HK-2 (cell line): Measurements from ENCODE around the gene ITSN1.

Experiments
- DNase-seq: peaks from one replicate; pipeline ENCODE4 v3.0.0-alpha.2; 2018; ENCODE audit not compliant: unreplicated experiment

The ITSN1 gene

DNA sequence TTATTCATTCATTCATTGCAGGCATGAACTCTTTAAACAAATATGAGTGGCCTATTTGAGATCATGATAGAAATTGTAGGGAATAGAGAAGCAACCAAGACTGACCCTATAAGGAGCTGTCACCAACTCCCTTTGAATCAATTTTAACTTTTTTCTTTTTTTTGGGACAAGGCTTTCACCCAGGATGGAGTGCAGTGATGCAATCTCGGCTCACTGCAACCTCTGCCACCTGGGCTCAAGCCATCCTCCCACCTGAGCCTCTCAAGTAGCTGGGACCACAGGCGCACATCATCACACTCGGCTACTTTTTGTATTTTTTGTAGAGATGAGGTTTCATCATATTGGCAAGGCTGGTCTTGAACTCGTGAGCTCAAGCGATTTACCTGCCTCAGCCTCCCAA is 290.4 kb downstream of the ITSN1 start:
- no peak for DNase-seq

DNA sequence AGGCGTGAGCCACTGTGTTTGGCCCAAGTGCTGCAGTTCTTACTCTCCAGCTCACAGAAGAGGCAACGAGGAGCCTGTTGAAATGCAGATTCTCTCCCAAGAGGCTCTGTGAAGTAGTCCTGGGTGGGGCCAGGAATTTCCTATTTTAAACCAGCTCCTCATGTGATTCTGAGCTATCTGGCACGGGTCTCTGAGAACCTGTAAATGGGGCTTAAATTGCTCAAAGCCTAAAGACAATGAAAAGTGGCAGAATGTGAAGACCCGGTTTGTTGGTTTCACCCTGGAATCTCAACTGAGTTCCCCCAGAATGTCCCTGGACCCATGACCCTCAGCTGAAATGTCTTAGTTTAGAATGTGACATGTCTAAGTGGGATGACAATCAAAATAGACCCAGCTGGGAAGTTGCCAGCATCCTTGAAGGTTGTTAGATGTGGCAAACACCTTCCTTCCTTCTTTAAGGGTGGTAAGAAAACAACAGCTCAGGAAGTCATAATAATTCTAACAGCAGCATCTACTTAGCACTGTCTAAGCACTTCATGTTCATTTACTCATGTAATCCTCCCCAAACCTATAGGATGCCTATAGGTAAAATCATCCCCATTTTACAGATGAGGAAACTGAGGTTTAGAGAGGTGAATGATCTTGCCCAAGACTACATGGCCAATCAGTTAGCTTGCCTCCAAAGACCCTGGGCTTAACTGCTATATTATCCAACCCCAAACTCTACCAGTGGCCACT is 294.2 kb downstream of the ITSN1 start:
- no peak for DNase-seq

DNA sequence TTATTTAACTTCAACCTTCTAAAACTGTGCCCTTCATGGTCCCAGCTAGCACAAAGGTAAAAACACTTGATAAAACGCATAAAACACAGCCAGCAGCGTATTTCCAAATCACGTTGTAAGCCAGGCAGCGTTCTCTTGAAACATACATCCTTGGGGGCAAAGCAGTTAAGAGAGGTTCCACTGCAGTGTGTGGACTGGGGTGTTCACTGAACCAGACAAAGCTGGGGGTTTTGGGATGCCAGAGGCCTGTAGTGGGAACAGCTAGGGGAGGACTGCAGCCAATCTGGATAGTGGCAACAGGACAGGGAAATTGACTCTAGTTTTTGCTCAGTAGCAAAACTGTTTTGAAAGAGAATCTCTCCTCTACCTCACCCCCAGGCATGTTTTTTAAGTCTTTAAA is 294.8 kb downstream of the ITSN1 start:
- no peak for DNase-seq

DNA sequence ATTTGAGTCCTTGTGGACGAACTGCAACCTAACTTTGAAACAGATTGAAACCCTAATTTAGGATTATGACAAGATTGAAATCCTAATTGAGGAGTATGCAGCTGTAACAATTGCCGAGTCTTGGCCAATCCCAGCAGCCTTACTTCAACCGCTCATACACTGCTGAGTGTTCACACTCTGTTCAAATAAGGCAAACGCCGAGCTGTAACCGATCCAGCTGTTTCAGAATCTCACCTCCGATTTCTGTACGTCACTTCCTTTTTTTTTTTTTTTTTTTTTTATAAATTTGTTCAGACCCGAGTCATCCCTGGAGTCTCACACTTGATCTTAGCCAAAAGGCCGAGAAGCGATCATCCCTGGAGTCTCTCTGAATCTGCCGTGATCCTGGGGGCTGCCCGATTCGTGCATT is 295.6 kb downstream of the ITSN1 start:
- no peak for DNase-seq

DNA sequence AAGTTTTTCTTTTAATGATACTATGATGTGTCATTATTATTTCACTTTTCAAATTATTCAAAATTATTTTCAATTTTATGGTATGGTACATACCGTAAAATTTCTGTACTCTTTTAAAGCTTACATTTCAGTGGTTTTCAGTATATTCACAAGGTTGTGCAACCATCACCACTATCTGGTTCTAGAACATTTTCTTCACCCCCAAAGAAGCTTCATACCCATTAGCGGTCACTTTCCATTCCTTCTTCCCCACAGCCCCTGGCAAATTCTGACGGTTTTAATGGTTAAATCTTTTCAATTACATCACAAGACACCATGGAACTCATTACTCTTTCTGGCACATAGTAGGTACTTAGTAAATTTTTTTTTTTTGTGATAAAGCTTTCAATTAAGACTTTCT is 296.1 kb downstream of the ITSN1 start:
- no peak for DNase-seq

DNA sequence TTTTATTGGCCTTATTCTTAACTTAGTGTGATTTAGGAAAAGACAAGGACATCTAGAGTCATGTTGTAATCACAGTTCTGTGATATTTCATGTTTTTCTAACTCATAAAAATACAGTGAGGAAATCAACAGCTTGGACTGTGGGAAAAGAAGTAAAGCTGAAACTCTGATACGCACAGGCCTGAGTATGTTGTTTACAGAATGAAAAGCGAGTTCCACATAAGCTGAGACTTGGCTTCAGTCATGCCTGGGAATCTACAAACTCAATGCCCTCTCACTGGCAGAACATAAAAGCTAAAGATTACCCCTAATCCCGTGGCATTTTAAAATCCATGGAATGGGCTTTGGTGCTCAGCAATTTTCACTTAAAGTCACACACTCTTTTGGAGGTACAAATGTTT is 296.9 kb downstream of the ITSN1 start:
- no peak for DNase-seq

DNA sequence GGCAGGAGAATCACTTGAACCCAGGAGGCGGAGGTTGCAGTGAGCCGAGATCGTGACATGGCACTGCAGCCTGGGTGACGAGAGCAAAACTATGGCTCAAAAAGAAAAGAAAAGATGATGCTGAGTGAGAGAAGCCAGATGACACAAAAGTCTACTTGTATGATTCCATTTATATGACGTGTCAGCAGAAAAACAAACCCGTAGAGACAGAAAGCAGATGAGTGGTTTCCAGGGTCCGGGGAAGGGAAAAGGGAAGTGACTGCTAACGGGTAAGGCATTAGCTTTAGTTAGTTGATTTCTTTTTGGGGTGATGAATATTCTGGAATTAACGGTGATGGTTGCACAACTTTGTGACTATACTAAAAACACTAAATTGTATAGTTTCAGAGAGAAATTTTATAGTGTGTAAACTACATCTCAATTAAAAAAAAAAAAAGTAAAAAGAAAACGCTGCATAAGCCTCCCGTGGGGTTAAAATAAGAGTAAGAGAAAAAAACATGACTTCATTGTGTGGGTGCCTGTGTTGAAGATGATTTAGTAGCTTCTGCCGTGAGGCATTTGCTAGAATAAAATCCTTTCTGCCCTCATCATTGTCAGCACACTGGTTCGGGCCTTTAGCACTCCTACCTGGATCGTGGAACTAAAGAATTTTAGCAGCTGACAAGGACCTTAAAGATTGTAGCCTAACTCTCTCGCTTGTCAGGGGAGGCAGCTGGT is 298.0 kb downstream of the ITSN1 start:
- no peak for DNase-seq

DNA sequence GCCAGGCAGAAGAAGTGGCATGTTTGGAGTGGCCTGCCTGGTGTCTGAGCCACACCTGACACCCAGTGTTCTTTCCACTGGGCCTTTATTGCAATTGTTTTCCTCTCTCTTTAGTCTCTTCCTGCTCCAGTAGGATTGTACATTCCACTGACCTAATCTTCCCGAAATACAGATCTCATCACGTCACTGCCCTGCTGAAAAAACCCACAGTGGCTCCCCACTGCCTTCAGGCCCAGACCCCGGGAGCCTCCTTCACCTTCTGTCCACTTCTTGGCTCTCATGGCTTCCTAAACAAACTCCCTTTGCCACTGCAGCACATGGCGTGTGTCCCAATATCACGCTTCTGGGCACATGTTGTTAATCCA is 298.6 kb downstream of the ITSN1 start:
- no peak for DNase-seq

DNA sequence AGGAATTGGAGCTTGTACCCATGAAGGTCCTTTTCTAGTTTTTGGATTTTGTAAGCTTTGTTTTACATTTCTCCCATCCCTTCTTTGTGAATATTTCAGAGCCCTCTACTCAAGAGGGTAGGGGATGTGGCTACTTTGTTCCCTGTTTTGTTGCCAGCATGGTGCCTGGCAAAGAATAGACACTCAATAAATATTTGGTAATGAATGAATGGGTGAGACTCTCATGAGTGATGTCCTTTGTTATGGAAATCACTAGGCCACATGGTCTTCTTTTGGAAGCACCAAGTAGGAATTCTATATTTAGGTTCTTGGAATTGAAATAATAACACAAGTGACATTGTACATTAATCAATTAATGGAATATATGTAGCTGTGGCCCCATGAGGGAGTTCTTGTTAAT is 300.1 kb downstream of the ITSN1 start:
- DNase-seq = no peak

DNA sequence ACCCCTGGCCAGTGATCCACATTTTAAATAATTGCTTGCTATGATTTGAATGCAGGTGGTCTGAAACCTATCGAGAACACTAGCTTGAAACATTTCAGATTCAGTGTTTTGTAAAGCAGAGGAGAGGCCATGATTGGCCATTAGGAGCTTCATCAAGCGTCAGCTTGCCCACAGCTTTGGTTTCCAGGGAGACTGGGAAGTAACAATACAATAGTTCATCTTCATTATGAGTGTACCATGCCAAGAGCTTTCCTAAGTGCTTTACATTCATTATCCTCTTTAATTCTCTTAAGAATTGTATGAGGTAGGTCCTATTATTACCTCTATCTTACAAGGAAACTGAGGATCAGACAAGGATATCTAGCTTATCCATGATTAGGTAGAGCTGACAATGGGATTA is 301.0 kb downstream of the ITSN1 start:
- no peak for DNase-seq

DNA sequence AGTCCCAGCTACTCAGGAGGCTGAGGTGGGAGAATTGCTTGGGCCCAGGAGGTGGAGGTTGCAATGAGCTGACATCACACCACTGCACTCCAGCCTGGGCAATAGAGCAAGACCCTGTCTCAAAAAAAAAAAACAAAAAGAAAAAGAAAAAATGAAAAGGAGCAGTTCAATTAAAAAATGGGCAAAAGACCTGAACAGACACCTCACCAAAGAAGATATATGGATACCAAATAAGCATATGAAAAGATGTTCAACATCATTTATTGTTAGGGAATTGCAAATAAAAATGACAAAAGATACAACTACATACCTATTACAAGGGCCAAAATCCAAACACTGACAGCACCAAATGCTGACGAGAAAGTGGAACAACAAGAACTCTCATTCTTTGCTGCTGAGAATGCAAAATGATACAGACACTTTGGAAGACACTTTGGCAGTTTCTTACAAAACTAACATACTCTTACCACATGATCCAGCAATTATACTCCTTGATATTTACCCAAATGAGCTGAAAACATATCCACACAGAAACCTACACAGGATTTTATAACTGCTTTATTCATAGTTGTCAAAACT is 302.0 kb downstream of the ITSN1 start:
- DNase-seq = no peak

DNA sequence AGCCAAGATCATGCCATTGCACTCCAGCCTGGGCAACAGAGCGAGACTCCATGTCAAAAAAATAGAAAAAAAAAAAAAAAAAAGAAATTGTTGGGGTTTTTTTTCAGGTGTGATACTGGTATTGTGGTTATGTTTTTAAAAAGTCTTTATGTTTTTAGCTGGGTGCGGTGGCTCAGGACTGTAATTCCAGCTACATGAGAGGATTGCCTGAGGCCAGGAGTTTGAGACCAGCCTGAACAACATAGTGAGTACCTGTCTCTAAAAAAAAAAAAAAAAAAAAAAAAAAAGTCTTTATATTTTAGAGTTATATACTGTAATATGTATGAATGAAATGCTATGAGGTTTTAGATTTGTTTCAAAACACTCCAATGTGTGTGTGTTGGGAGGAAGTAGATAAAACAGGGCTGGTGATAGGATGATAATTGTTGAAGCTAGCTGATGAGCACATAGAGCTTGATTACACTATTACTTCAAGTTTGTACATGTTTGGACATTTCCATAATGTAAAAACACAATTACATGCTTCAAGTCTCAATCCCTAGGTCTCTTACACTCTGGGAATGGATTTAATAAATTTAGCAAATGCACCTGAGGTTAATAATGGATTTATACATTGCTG is 303.5 kb downstream of the ITSN1 start:
- no peak for DNase-seq

DNA sequence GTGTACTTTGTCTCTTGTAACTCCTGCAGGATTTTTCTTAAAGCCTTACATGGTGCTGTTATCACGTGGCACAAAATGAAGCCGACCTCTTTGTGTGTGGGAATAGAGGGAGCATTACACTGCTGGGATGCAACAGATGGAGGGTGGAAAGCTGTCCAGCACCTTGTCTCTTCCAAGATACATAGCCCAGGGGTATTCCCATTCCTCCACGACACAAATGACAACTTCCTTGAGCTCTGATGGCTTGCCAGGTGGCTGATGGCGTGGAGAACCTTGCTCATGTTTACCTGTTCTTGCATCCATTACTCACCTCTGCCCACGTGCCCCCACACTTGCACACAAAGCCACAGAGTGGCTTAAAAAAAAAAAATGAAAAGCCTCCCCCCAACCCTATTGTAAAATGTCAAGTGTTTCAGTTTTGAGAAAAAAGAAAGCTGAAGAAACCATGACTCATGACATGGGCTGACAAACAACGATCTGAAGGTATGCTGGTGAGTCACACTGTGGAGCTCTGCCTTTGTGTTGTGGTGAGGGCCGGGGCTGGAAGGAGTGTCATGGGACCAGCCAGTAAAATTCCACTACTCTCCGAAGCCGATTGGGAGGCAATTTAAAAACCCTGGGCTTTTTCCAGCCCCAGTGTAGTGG is 305.3 kb downstream of the ITSN1 start:
- peak; percentile 77 for DNase-seq

DNA sequence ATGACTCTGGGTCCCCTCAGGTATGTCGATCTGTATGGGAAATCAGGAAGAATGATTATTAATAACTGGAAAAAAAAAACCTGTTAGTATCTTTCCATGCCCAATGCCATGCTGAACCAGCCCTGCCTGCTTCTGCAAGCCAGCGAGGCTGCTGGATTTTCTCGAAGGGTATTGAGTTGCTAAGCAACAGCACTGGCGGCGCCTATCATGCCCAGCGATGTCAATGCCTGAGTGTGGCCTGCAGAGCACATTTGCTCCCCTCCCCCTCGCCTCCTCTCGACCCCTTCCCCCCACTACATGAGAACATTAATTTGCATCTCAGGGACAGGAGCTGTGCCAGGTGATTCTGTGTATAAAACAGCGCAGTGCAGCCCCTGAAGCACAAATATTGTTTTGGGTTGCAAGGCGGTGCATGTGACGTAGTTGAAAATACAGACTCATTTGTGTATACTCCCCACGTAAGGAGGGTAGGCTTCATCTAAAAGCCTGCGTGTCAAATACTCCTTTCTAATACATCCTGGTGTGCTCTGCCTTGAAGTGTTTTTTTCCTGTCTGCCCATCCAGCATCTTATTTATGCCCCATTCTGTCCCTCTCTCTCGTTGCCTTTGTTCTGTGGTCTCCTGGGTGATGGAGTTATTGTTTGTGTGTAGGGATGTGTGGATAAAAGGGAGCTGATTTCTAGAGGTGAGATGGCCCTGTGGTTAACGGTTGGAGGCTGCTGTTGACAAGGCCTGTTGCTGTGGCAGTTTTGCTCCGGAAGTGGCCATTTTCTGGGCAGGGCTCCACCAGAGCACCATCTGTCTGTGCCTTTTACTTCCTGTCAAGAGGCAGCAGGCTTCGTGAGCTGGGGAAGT is 306.0 kb downstream of the ITSN1 start:
- no peak for DNase-seq

DNA sequence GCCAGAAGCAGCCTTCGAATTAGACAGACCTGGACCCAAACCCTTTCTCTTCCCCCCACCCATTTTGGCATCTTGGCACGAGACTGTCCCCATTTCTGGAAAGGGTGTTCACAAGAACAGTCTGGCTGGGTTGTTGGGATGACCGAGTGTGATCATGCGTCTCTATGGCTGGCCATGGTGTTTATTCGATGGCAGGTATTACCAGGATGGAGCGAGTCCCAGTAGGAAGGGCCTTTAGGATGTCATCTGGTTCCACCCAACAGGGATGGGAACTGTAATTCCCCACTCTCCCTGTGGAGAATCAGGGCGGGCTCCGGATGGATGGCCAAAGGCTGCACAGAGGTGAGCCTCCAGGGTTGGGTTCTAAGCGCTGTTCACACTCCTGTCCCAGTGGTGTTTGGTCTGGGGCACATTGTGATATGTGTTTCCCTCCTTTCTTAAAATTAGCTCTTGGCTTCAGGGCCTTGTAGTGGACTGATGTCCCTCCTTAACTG is 306.7 kb downstream of the ITSN1 start:
- no peak for DNase-seq
